HG03558 (cell line): ENCODE data around the gene KDSR.
"Not testable (repeated sequence)": the region's sequence is repeated elsewhere in the genome, so short reads cannot be mapped to it uniquely, and the experiment has no call there.

ENCODE experiments used
- ATAC-seq: cut with Tn5 transposase; IDR thresholded peaks from one replicate; pipeline ENCODE4 v1.9.1; 2021; ENCODE audit warnings: moderate number of reproducible peaks; ENCODE audit not compliant: unreplicated experiment; ENCODE audit errors: extremely low read depth

The KDSR gene

GRCh38 chr18:63366213-63367052 is 573 bp downstream of the KDSR start:
- no peak for ATAC-seq

DNA sequence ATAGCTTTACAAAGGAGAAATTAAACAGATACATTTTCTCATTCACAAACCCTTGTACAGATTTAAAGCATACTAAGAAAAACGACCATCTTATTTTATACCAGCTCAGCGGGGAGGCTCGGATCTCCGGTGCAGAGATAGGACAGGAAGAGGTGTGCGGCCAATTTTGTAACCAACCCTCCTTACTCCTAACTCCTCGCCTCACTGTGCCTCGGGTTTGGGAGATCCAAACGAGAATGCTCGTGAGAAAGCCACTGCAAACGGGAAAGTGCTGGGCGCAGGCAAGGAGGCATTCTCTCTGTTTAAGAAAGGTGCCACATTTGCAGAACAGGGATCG is 1.2 kb downstream of the KDSR start:
- no peak for ATAC-seq

DNA sequence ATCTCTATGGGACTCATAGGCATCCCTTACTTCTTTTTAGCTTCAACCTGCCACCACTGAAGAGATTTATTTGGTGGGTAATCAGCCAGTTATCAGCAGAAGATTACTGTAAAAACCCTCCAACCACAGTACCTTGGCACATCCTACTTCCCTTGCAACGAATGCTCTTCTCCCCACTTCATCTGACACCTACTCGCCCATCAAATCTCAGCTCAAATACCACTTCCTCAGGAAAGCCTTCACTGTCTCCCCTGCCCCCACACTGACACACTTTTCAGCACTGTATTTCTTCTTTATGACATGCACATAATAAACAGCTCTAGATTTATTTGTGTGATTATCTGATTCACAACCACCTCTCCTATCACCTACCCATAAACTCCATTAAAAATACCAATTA is 3.1 kb downstream of the KDSR start:
- ATAC-seq, result no peak

GRCh38 chr18:63363420-63363819 is 3.6 kb downstream of the KDSR start:
- ATAC-seq, result not testable (repeated sequence)

DNA sequence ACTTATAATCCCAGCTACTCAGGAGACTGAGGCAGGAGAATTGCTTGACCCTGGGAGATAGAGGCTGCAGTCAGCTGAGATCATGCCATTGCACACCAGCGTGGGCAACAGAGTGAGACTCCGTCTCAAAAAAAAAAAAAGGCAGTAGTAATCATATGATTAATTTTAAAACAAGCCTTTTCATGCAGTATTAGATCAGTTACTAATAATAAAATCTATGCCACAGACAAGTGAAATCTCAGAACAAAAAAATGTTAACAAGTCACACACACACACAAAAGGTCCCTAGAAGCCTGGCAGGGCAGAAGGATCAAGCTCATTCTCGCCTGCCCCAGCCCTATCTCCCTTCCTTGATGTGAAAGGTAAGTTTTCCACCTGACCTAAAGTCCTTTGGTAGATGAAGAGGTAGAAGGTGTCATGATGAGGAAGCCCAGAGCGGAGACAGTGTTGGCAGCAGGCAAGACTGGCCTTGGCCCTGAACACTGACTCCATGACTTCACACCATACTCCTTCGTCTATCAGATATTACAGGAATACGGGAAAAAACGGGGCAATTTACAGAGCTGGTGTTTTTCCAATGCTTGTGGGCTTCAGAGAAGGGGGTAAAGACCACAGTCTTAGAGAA is 10.6 kb downstream of the KDSR start:
- ATAC-seq, result no peak

GRCh38 chr18:63350230-63350629 is 16.8 kb downstream of the KDSR start:
- no peak for ATAC-seq

GRCh38 chr18:63348508-63349136 is 18.4 kb downstream of the KDSR start:
- ATAC-seq, result no peak

DNA sequence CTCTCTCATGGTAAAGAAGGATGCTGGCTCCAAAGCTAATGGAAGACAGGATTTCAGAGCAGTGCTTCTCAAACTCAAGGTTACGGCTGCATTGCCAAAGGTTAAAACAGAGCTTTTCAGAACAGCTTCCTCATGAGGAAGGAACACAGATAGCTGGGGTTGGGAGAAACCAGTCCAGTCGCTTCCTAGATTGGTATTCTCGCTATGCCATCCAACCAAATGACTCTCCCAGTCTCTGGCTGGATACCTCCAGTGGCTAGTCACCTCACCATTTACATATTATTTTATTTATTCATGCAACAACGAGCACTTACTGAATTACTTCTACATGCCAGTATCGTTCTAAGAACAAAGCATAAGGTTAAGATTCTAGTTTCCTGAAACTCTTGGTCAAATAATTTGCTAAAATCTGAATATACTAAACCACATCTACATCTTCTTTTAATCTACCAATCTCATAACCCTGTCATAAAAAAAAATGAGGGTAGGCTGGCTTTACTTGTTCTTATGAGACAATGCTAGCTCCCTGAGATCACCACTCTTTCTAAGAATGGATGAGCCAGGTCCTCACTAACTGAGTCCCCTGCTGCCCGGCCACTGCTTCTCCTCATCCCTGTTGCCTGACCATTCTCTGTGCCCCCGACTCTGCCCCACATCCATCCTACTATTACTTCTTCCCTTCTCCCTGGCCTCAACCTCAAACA is 20.4 kb downstream of the KDSR start:
- ATAC-seq, result no peak

- ATAC-seq, result no peak
Measured at GRCh38 chr18:63346031-63346430, 21.0 kb downstream of the KDSR start.

DNA sequence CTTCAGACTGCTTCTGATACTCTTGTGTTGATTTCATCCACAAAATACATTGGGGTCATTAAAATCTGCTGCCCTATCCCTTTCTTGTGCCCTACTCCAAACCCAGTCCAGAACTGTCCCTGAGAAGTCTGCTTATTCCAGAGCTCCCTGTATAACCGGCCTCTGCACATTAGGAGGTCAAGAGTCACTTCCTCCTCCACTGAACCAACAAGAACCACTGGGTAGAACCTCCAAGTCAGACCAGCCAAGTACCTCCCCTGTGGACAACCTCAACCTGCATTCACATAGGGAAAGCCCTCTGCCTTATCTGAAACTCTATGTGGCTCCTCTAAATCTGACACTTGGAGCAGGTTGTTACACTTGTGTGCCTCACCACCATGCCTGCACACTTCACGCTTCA is 22.1 kb downstream of the KDSR start:
- no peak for ATAC-seq

DNA sequence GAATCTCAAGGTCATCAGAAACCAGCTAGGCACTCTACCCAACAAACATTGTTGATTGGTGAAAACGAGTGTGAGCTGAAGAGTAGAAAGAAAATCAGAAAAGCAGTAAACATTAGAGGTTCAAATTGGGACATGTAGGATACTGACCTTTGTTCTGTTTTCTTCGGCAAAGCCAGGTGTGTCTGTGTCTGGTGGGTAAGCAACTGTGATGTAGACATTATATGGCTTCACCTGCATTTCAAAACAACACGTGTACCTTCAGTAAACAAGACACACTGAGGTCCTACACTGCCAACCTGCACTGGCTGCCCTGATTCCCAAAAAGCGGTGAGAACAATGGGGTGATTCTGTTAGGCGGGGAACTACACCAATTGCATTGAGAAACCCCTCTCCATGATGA is 22.7 kb downstream of the KDSR start:
- ATAC-seq, result no peak

DNA sequence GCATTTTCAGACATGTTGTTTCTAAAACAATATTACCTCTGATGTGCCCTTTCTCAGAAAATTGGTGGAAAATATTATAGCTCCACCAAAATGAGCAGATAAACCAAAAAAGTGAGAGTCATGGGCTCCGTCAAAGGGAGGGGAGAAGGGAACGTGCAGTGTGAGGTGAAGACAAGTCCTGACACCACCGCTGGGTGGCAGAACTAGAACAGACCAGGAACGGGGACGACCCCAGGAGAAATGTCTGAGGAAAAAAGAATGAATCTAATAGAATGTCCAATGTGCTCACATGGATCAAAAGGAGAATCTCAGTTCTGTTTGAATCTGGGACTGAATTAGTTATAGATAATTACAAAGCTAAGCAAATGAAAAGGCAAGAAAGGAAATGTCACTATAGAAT is 24.8 kb downstream of the KDSR start:
- ATAC-seq, result no peak

DNA sequence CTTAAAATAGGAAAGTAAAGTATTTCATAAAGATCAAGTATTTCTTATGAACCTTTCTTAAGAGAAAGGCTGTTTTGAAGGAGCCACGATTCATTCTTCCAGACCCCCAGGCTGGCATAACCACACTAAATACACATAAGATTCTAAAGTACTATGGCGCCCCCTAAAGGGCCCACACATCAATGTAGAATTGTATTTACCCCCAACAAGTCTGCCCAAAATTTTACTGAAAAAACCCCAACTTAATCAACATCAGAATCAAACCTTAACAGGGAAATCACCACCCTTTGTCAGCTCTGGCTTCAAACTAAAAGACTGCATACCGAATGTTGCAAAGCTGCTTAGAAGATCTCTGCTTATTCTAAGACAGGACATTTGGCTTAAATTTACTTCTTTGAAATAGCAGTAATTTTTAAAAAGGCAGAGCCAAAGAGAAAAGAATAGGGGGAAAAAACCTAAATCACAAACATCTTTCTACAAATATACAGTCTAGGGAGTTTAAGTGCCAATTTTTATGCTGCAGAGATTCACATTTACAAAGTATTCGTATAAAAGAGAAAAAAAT is 27.0 kb downstream of the KDSR start:
- ATAC-seq, result no peak

GRCh38 chr18:63336366-63337099 is 30.5 kb downstream of the KDSR start:
- no peak for ATAC-seq

DNA sequence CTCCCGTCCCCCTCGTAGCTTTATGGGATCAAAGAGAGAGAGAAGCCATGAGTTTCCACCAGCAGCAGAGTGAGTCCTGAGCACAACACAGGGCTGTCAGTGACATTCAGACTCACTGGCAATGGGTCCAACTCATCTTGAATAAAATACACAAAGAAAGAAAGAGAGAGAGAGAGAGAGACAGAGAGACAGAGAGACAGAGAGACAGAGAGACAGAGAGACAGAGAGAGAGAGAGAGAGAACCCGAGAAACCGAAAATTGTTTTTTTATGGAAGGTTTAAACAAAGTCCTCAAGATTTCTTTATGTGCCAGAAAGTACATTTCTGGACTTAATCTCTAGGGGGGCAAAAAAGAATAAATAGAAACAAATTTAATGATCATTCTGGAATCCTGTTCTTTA is 35.9 kb downstream of the KDSR start:
- ATAC-seq, result no peak

- no peak for ATAC-seq
Measured at GRCh38 chr18:63329431-63330145, 37.4 kb downstream of the KDSR start.

DNA sequence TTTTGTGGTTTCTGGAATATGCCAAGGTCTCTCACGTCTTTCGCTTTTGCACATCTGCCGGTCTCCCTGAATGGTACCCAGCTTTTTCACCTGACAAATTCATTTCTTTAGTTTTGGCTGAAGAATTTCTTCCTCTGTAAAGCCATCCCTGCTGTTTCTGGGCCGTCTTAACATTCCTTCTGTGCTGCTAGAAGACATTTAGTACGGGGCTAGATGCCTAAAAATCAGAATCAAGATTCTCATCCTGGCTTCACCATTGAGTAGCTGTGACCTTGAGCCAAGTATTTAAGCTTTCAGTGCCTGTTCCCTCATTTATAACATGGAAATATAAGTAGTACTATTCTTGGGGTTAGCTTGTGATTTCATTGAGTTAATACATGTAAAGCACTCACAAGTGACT is 41.0 kb downstream of the KDSR start:
- no peak for ATAC-seq

GRCh38 chr18:63325086-63325686 is 41.8 kb downstream of the KDSR start:
- no peak for ATAC-seq
